ENCODE results near the gene STRN4. TPM values are rescaled to one million over a fixed set of nuclear protein-coding genes. Genes with fewer than 3 reads are reported as not detected.

Gene STRN4
- total RNA-seq, 1 experiment from 2014 or later = 143 TPM

- no peak overlapping the region for H3K4ac ChIP-seq (ENCODE audit: low read depth, low read length)
- H3K27me3 ChIP-seq (ENCODE audit: insufficient read depth, low read length) = no peaks in the 10 kb centered on the region
- H3K9ac ChIP-seq (ENCODE audit: extremely low read depth, insufficient read length, low read length) = no peak overlapping the region
- H2BK20ac ChIP-seq (ENCODE audit: low read depth, low read length, poor library complexity, severe bottlenecking) = no peak overlapping the region
- no peak overlapping the region for H2BK12ac ChIP-seq (ENCODE audit: insufficient read length, low read depth, low read length)
- H3K23ac ChIP-seq (ENCODE audit: insufficient read length, low read depth, low read length) = no peak overlapping the region
- H4K20me1 ChIP-seq (ENCODE audit: control insufficient read depth, insufficient read depth, insufficient read length) = no peaks in the 10 kb centered on the region
- H4K5ac ChIP-seq (ENCODE audit: insufficient read length, low read depth, low read length) = no peak overlapping the region
- Mint-ChIP-seq H3K4me3 (no peak overlapping the region), H3K27me3 (ENCODE audit: low read depth) (no peaks in the 10 kb centered on the region), H3K9me3 (no peaks in the 10 kb centered on the region; a peak in 1 of 5 replicates), H3K36me3 (ENCODE audit: insufficient read depth in 1 of 3, low read depth in 3 of 3) (peaks cover 73 to 96% (median 94%) of the 10 kb centered on the region in 3 experiments), H3K27ac (no peak overlapping the region), H3K4me1 (peaks cover 6 to 8% of the 10 kb centered on the region in 2 experiments)
- H3K79me1 ChIP-seq (ENCODE audit: insufficient read depth, low read depth, low read length, poor library complexity, severe bottlenecking) = no peaks in the 10 kb centered on the region
- no CpG with 5 or more reads among the region's 2 CpGs for WGBS (ENCODE audit: extremely low coverage, insufficient read length, low lambda C conversion rate)
- H3K79me2 ChIP-seq (ENCODE audit: insufficient read depth, low read length) = no peaks in the 10 kb centered on the region
- no peak overlapping the region for H4K8ac ChIP-seq (replicated peaks; ENCODE audit: insufficient read length, low read depth, low read length)
- H4K91ac ChIP-seq (ENCODE audit: insufficient read length, low read depth, low read length) = no peak overlapping the region
- H3K27ac ChIP-seq (ENCODE audit: insufficient read length, low read depth, low read length) = no peak overlapping the region
- DNase-seq = no peak
- no peaks in the 10 kb centered on the region for H3K4me1 ChIP-seq (ENCODE audit: insufficient read depth, low read length)
- H3K14ac ChIP-seq (ENCODE audit: insufficient read depth, low read length) = no peak overlapping the region
- H2AK5ac ChIP-seq (ENCODE audit: insufficient read length, low read length) = no peak overlapping the region
- H3K9me3 ChIP-seq (ENCODE audit: control insufficient read depth, low read depth, low read length) = no peaks in the 10 kb centered on the region
- no peak overlapping the region for H3T11ph ChIP-seq (ENCODE audit: low read length)
- no peak for TF ChIP-seq CTCF (conservative IDR thresholded peaks at IDR 0.05)
- H2AFZ ChIP-seq (ENCODE audit: low read length) = no peak overlapping the region
- H3K4me2 ChIP-seq (ENCODE audit: insufficient read depth, insufficient read length, low read length) = no peak overlapping the region
- no peak overlapping the region for H3K56ac ChIP-seq (ENCODE audit: insufficient read length, low read depth, low read length)
- H3K23me2 ChIP-seq (ENCODE audit: insufficient read length, low read depth, low read length, poor library complexity, severe bottlenecking) = no peaks in the 10 kb centered on the region
- no peak overlapping the region for H2BK15ac ChIP-seq (ENCODE audit: low read depth, low read length)
- H3K18ac ChIP-seq (ENCODE audit: insufficient read length, low read depth, low read length) = no peak overlapping the region
- H2BK120ac ChIP-seq (ENCODE audit: low read depth, low read length, poor library complexity, severe bottlenecking) = no peak overlapping the region
- H2BK5ac ChIP-seq (ENCODE audit: insufficient read length, low read length) = no peak overlapping the region
Observed at GRCh38 chr19:46691948-46692347, 54.3 kb downstream of the STRN4 start.
